Thoracic aorta (tissue), 2 donors: ENCODE data around the gene SRI. TPM values are rescaled to one million over a fixed set of nuclear protein-coding genes. Genes with fewer than 3 reads are reported as not detected.

ENCODE experiments used
- ATAC-seq: fragments of 150-250 bp; one replicate; pipeline ENCODE4 v1.8.0; 2017; ENCODE audit warnings: low read depth; ENCODE audit not compliant: insufficient number of reproducible peaks, low FRiP score
- DNase-seq: peaks from one replicate; pipeline ENCODE4 v3.0.0-alpha.2; 2020; ENCODE audit warnings: low spot score
- H3K27ac ChIP-seq, 2 donors: fragments of 200-600 bp; sonication (generic); 1 replicate in 1 of 2; 2 replicates in 1 of 2; pipeline ENCODE4 v1.5.1; 2016; ENCODE audit warnings: mild to moderate bottlenecking in 2 of 2, moderate library complexity in 2 of 2
- H3K27me3 ChIP-seq: fragments of 200-600 bp; sonication (generic); replicated peaks from 2 replicates; pipeline ENCODE4 v1.6.0; 2016; ENCODE audit warnings: mild to moderate bottlenecking; ENCODE audit not compliant: insufficient read depth
- H3K36me3 ChIP-seq: fragments of 200-600 bp; sonication (generic); one replicate; pipeline ENCODE4 v1.5.1; 2016
- H3K4me1 ChIP-seq, 2 donors: fragments of 200-600 bp; sonication (generic); 1 replicate in 1 of 2; 2 replicates in 1 of 2; pipeline versions ENCODE4 v1.5.1 to v1.6.0; 2016; ENCODE audit warnings: low read depth in 2 of 2, mild to moderate bottlenecking in 1 of 2; ENCODE audit not compliant: control insufficient read depth in 1 of 2
- H3K4me3 ChIP-seq: fragments of 200-600 bp; sonication (generic); 2 replicates; pipeline ENCODE4 v1.5.1; 2016; ENCODE audit warnings: mild to moderate bottlenecking
- H3K9me3 ChIP-seq: fragments of 200-600 bp; sonication (generic); 2 replicates; pipeline ENCODE4 v1.5.1; 2016
- total RNA-seq, 2 donors: library from RNA; depleted of rRNA; stranded (reverse); fragments of >200 nt; gene quantifications; one replicate each; pipeline versions ENCODE4 v1.1.0 to v1.2.3, GENCODE V29; 2016
- TF ChIP-seq, protein P1 (sequence below): fragments of 200-600 bp; sonication (generic); IDR thresholded peaks from one replicate; pipeline ENCODE4 v1.5.1; 2019; ENCODE audit warnings: antibody characterized with exemption

Gene SRI
- total RNA-seq, 2 donors from 2014 or later, result 70.7 to 85.2 TPM

- Histone ChIP-seq H3K27me3 (no peaks in the 10 kb centered on the region), H3K27ac (no peak overlapping the region), H3K36me3 (peaks cover 26% of the 10 kb centered on the region), H3K4me1 (no peaks in the 10 kb centered on the region), H3K4me3 (no peak overlapping the region), H3K9me3 (no peaks in the 10 kb centered on the region)
- TF ChIP-seq, protein P1, sequence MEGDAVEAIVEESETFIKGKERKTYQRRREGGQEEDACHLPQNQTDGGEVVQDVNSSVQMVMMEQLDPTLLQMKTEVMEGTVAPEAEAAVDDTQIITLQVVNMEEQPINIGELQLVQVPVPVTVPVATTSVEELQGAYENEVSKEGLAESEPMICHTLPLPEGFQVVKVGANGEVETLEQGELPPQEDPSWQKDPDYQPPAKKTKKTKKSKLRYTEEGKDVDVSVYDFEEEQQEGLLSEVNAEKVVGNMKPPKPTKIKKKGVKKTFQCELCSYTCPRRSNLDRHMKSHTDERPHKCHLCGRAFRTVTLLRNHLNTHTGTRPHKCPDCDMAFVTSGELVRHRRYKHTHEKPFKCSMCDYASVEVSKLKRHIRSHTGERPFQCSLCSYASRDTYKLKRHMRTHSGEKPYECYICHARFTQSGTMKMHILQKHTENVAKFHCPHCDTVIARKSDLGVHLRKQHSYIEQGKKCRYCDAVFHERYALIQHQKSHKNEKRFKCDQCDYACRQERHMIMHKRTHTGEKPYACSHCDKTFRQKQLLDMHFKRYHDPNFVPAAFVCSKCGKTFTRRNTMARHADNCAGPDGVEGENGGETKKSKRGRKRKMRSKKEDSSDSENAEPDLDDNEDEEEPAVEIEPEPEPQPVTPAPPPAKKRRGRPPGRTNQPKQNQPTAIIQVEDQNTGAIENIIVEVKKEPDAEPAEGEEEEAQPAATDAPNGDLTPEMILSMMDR, result no peak
- ATAC-seq (no peak), DNase-seq (no peak)
Observed at GRCh38 chr7:88202278-88202677, 17.6 kb downstream of the SRI start.

DNA sequence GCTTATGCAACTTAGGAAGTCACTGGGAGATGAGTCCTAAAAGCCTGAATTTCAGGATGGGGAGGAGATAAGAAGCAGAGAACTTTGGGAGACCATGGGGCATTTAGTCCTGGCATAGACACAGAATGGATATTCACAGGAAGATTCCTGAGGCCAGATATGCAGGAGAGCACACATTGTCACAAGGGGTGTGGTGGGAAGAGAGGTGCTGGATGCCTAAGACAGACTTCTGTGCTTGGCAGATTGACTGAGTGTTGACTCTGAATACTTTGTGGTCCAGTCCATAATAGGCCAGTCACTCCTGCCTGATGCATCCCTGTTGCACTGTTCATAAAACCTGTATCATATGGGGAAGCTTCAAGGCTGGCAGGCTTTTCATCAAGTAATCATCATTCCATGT is 18.5 kb downstream of the SRI start:
- DNase-seq, result no peak
- TF ChIP-seq, protein P1, result no peak
- Histone ChIP-seq H3K9me3 (no peaks in the 10 kb centered on the region), H3K36me3 (peaks cover 19% of the 10 kb centered on the region), H3K4me1 (no peaks in the 10 kb centered on the region), H3K27me3 (no peaks in the 10 kb centered on the region), H3K27ac (no peak overlapping the region), H3K4me3 (no peak overlapping the region)
- ATAC-seq, result no peak

- Histone ChIP-seq H3K4me3 (no peak overlapping the region), H3K4me1 (no peaks in the 10 kb centered on the region), H3K36me3 (peaks cover 14% of the 10 kb centered on the region), H3K9me3 (no peaks in the 10 kb centered on the region), H3K27me3 (no peaks in the 10 kb centered on the region), H3K27ac (no peak overlapping the region)
- TF ChIP-seq, protein P1, result no peak
- ATAC-seq, result no peak
- no peak for DNase-seq
Observed at GRCh38 chr7:88200789-88201188, 19.0 kb downstream of the SRI start.

DNA sequence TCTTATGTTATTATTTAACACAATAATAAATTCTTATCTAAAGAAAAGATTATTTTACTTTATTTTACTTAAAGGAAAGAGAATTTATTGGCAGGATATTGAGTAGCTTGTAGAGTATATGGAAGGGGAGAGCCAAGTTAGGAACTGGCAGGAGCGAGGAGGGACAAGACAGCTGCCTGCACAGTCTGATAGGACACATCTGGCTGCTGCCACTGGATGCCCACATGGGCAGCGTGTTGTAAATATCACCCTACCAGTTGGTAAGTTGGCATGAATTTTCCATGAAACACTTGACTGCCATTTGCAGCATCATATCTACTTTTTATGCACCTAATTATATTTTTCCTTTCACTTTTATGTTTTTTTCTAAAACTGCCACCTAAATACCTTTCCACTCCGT is 19.6 kb downstream of the SRI start:
- no peak for ATAC-seq
- TF ChIP-seq, protein P1, result no peak
- Histone ChIP-seq H3K36me3 (peaks cover 11% of the 10 kb centered on the region), H3K27me3 (no peaks in the 10 kb centered on the region), H3K27ac (no peak overlapping the region), H3K9me3 (no peaks in the 10 kb centered on the region), H3K4me3 (no peak overlapping the region), H3K4me1 (no peaks in the 10 kb centered on the region)
- DNase-seq, result no peak

DNA sequence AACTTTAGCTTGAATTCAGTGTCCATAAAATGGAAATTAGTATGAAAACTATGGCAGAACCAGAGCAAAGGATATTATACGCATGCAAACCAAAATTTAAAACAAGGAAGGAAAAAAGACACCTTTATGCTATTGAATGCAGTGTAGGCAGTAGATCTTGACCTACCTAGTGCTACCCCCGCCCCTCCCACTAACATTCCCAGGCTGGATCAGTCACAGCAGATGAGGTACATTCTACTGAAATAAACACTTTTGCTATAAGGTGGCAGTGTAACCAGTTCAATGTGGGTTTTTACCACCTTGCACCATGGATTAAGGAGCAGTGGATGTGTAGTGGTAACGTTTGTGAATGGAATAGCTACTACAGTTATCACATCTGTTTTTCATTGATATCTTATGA is 27.9 kb downstream of the SRI start:
- no peak overlapping the region for H3K27ac ChIP-seq
- ATAC-seq (no peak), DNase-seq (no peak)
- no peaks in the 10 kb centered on the region for H3K36me3 ChIP-seq
- no peaks in the 10 kb centered on the region for H3K9me3 ChIP-seq
- H3K4me3 ChIP-seq, result no peak overlapping the region
- H3K27me3 ChIP-seq, result no peaks in the 10 kb centered on the region
- TF ChIP-seq, protein P1, result no peak
- H3K4me1 ChIP-seq, result no peaks in the 10 kb centered on the region
